Gastroesophageal sphincter (tissue), 4 donors: ENCODE measurements around the gene KLHL2. TPM values are rescaled to one million over a fixed set of nuclear protein-coding genes. Genes with fewer than 3 reads are reported as not detected.

Experiments
- ATAC-seq: fragments of 150-250 bp; one replicate; pipeline ENCODE4 v1.9.1; 2016; ENCODE audit warnings: mild to moderate bottlenecking, moderate library complexity
- H3K27ac ChIP-seq, 4 donors: fragments of 200-600 bp; sonication (generic) in 3 of 4; 1 replicate in 3 of 4; 2 replicates in 1 of 4; pipeline ENCODE4 v1.5.1; 2016 to 2019
- H3K27me3 ChIP-seq: fragments of 200-600 bp; sonication (generic); one replicate; pipeline ENCODE4 v1.5.1; 2019
- H3K36me3 ChIP-seq, 2 donors: fragments of 200-600 bp; sonication (generic); one replicate each; pipeline ENCODE4 v1.5.1; 2019; ENCODE audit warnings: control low read depth in 1 of 2
- H3K4me1 ChIP-seq, 3 donors: fragments of 200-600 bp; sonication (generic); 1 replicate in 2 of 3; 2 replicates in 1 of 3; pipeline ENCODE4 v1.5.1; 2016 to 2019; ENCODE audit warnings: control low read depth in 2 of 3
- H3K4me3 ChIP-seq, 2 donors: fragments of 200-600 bp; sonication (generic); one replicate each; pipeline ENCODE4 v1.5.1; 2019; ENCODE audit warnings: mild to moderate bottlenecking in 1 of 2, moderate library complexity in 1 of 2
- H3K9me3 ChIP-seq, 3 donors: fragments of 200-600 bp; sonication (generic); one replicate each; pipeline ENCODE4 v1.5.1; 2017 to 2019; ENCODE audit warnings: control low read depth in 2 of 3
- CTCF ChIP-seq, 4 experiments: fragments of 200-600 bp in 2 of 4; fragments of 450-650 bp in 2 of 4; sonication (generic) in 1 of 4; IDR thresholded peaks; one replicate each; pipeline ENCODE4 v1.5.1; 2017 to 2019; ENCODE audit warnings: antibody characterized with exemption in 4 of 4, mild to moderate bottlenecking in 2 of 4, moderate library complexity in 2 of 4
- EP300 ChIP-seq: sonication (generic); formaldehyde crosslinking; IDR thresholded peaks from one replicate; pipeline ENCODE4 v1.6.1; 2017; ENCODE audit warnings: antibody characterized with exemption, mild to moderate bottlenecking
- POLR2A ChIP-seq, 2 donors: fragments of 450-650 bp; IDR thresholded peaks; one replicate each; pipeline ENCODE4 v1.6.1; 2017; ENCODE audit warnings: antibody characterized with exemption in 2 of 2, mild to moderate bottlenecking in 2 of 2, moderate library complexity in 1 of 2
- POLR2AphosphoS5 ChIP-seq: sonication (generic); formaldehyde crosslinking; IDR thresholded peaks from one replicate; pipeline ENCODE4 v1.6.1; 2017; ENCODE audit warnings: antibody characterized with exemption
- WGBS, 2 donors: methylation state at CpG; one replicate each; pipeline ENCODE4 v1.1.5; 2018; ENCODE audit warnings: low coverage in 1 of 2; 5-methylcytosine and 5-hydroxymethylcytosine counted together
- total RNA-seq, 4 donors: library from RNA; depleted of rRNA; stranded (reverse); fragments of >200 nt; gene quantifications; one replicate each; pipeline ENCODE4 v1.1.0, GENCODE V29; 2016

Gene KLHL2
- total RNA-seq, 4 donors from 2014 or later: 25.0 to 35.1 (median 31.1) TPM

- Histone ChIP-seq H3K36me3 (peaks cover 0 to 7% of the 10 kb centered on the region in 2 donors), H3K4me3 (no peak overlapping the region), H3K9me3 (no peaks in the 10 kb centered on the region), H3K4me1 (peaks cover 0 to 4% (median 0%) of the 10 kb centered on the region in 3 donors), H3K27ac (no peak overlapping the region), H3K27me3 (no peaks in the 10 kb centered on the region)
- ATAC-seq: no peak
- TF ChIP-seq CTCF (IDR thresholded peaks at IDR 0.05): no peak
- no peak for TF ChIP-seq EP300
- TF ChIP-seq POLR2AphosphoS5: no peak
- TF ChIP-seq POLR2A (IDR thresholded peaks at IDR 0.05): no peak
These were observed 82.0 kb downstream of the KLHL2 start for GRCh38 chr4:165289423-165289785.

GRCh38 chr4:165293061-165293460 lies 85.7 kb downstream of the KLHL2 start:
- Histone ChIP-seq H3K4me1 (peaks cover 0 to 4% (median 0%) of the 10 kb centered on the region in 3 donors), H3K36me3 (peaks cover 0 to 21% of the 10 kb centered on the region in 2 donors), H3K27me3 (no peaks in the 10 kb centered on the region), H3K9me3 (no peaks in the 10 kb centered on the region), H3K27ac (no peak overlapping the region), H3K4me3 (no peak overlapping the region)
- TF ChIP-seq EP300 (no peak), POLR2AphosphoS5 (no peak), POLR2A (IDR thresholded peaks at IDR 0.05) (no peak), CTCF (IDR thresholded peaks at IDR 0.05) (no peak)
- WGBS, 2 donors: 90 to 100% methylated on average over 1 to 6 of the region's 6 CpGs
- no peak for ATAC-seq

GRCh38 chr4:165293927-165294649 lies 86.7 kb downstream of the KLHL2 start:
- Histone ChIP-seq H3K4me3 (no peak overlapping the region), H3K27ac (no peak overlapping the region), H3K27me3 (no peaks in the 10 kb centered on the region), H3K9me3 (no peaks in the 10 kb centered on the region), H3K4me1 (no peaks in the 10 kb centered on the region), H3K36me3 (peaks cover 0 to 24% of the 10 kb centered on the region in 2 donors)
- TF ChIP-seq POLR2AphosphoS5 (no peak), POLR2A (IDR thresholded peaks at IDR 0.05) (no peak), CTCF (IDR thresholded peaks at IDR 0.05) (no peak), EP300 (no peak)
- 53 to 64% methylated on average over 2 of the region's 2 CpGs for WGBS, 2 donors
- ATAC-seq: peak; percentile 25

GRCh38 chr4:165294907-165295306 lies 87.5 kb downstream of the KLHL2 start:
- TF ChIP-seq EP300 (no peak), POLR2A (IDR thresholded peaks at IDR 0.05) (no peak), CTCF (IDR thresholded peaks at IDR 0.05) (no peak), POLR2AphosphoS5 (no peak)
- 63 to 65% methylated on average over 4 to 5 of the region's 5 CpGs for WGBS, 2 donors
- no peaks in the 10 kb centered on the region for H3K9me3 ChIP-seq
- ATAC-seq: no peak
- no peak overlapping the region for H3K4me3 ChIP-seq
- H3K36me3 ChIP-seq: peaks cover 0 to 32% of the 10 kb centered on the region in 2 donors
- no peak overlapping the region for H3K27ac ChIP-seq
- H3K27me3 ChIP-seq: no peaks in the 10 kb centered on the region
- no peaks in the 10 kb centered on the region for H3K4me1 ChIP-seq

GRCh38 chr4:165297626-165298025 lies 90.3 kb downstream of the KLHL2 start:
- H3K9me3 ChIP-seq: no peaks in the 10 kb centered on the region
- H3K36me3 ChIP-seq: peaks cover 0 to 27% of the 10 kb centered on the region in 2 donors
- H3K27me3 ChIP-seq: no peaks in the 10 kb centered on the region
- 97 to 100% methylated on average over 4 to 5 of the region's 8 CpGs for WGBS, 2 donors
- no peak overlapping the region for H3K4me3 ChIP-seq
- no peak overlapping the region for H3K27ac ChIP-seq
- no peak for TF ChIP-seq EP300
- TF ChIP-seq CTCF (IDR thresholded peaks at IDR 0.05): no peak
- no peak for TF ChIP-seq POLR2A (IDR thresholded peaks at IDR 0.05)
- TF ChIP-seq POLR2AphosphoS5: no peak
- no peak for ATAC-seq
- peaks cover 0 to 14% (median 4%) of the 10 kb centered on the region in 3 donors for H3K4me1 ChIP-seq
